NCI-H1105 treated with DMSO at 0.1 percent for 48 hours (cell line): ENCODE data around the gene LILRA5.
"Not testable (repeated sequence)": the region's sequence is repeated elsewhere in the genome, so short reads cannot be mapped to it uniquely, and the experiment has no call there.

ENCODE experiments used
- DNase-seq: peaks from one replicate; lab custom pipeline; 2025; lab: John Stamatoyannopoulos, UW

Gene LILRA5

GRCh38 chr19:54312436-54313377 is at the start of gene LILRA5:
TSS of gene LILRA5 (minus strand) at chr19:54313166. CDS start at chr19:54313019, 147 bp downstream.
- DNase-seq: no peak

DNA sequence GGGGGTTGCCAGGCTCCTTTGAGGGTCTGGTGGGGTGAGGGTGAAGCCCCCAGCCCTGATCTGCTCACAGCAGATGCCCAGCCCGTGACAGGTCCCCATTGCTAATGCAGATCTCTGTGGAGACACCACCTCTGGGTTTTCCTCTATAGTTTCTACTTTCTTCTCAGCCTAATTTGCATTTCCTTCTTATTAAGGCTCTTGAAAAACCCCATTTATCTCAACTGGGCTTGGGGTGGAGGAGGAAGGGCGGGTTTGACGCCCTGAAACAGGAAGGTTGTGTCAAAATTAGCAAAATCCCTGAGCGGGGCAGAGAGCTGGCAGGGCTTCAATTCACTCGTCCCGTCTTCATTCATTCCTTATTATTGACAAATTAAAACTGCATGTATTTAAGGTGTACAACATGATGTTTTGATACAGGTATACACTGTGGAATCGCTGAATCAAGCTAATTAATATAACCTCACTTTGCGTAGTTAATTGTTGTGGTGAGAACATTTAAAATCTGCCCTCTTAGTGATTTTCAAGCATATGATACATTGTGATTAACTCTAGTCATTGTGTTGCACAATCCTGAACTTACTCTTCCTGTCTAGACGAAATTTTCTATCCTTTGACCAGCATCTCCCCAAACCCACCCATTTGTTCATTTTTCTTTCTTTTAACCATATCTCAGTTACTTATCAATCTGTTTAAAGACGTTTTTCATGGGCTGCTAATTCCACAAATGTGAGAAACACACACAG is 48.9 kb upstream of the LILRA5 start:
- not testable (repeated sequence) for DNase-seq

DNA sequence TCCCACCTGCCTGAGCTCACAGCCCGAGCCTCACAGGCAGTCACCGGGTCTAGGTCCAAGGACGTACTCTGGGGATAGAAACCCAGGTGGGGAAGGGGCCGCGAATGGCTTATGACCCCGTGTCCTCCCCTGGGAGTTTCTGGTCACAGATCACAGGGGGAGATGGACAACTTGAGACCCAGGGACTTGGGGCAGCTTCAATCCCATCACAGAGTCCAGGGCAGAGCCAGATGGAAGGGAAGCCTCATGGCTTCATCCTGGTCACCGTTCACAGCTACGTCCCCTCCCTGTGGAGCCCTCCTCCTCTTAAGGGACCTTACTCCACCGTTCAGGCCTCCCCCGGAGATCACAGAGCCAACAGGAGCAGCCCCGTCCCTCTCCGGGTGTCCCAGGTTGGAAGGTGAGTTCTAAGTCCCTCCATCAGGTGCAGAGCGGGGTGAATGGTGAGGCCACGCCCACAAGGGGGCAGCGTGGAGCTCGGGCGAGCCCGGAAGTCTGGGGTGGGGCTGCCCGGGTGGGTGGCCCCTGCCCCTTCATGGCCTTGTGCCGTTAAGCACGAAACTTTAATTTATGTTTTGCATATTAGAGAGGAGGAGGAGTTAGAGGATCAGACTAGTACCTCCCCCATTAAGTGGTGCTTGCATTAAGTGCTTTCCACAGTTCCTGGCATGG is 46.3 kb upstream of the LILRA5 start:
- DNase-seq: not testable (repeated sequence)

GRCh38 chr19:54357381-54357780 is 44.4 kb upstream of the LILRA5 start:
- no peak for DNase-seq

DNA sequence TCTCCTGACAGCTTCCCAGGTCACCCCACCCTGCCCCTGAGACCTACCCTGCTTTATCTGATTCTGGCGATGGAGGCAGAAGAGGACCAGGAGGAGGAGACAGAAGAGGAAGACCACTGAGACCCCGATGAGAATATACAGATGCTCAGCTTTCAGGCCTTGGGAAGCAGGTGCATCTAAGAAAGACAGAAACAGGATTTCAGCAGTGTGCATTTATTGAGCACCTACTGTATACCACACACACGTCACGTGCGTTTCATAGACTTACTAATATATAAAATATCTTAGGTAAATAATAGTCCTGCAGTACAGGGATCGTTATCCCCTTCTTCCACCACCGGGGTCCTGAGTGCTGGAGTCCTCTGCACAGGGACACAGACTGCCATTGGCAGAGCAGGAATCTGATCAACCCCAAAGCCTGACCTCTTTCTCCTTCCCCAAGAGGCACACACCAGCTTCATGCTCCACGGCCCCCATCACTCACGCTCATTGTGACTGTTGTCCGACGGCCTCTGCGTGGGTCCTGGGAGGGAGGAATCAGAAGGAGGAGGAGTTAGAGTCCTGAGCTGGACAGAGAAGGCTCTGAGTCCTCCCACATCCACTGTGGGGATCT is 43.6 kb upstream of the LILRA5 start:
- DNase-seq: no peak

GRCh38 chr19:54355675-54356074 is 42.7 kb upstream of the LILRA5 start:
- no peak for DNase-seq

- no peak for DNase-seq
These were observed 41.8 kb upstream of the LILRA5 start for GRCh38 chr19:54354761-54355160.

- no peak for DNase-seq
These were observed 39.6 kb upstream of the LILRA5 start for GRCh38 chr19:54352546-54352945.

DNA sequence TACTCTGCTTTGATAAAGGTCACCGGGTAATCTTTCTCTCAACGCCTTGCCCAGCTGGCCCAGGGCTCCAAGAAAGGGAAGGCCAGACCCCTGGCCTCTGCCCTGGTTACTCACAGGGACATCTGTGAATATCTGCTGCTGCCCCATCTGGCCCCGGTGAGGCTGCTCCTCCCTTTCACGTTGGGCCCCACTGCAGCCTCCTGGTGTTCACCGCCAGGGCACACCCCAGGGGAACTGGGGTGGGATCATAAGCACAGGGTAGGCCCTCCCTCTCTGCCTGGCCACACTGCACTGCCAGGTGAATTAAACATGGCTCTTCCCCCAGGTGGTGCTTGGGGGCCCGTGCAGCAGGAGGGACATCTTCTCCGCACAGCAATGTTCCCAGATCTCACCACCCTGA is 39.1 kb upstream of the LILRA5 start:
- DNase-seq: no peak

DNA sequence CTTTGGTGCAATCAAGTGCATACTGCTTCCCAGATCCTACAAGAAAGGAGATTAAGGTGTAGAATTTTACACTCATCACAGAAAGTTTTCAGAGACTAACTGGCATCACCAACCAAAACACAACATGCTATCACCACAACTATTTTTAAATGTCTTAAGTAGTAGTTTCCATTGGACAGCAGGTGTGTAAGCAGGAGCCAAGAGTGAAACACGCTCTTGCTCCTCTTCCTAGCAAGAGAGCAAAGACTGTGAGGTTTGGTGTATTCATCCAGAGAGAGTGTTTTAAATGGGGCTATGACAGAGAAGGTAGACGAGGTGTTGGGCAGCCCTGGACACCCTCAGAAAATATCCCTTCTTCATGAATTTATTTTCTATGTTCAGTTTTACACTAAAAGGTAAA is 38.5 kb upstream of the LILRA5 start:
- no peak for DNase-seq

GRCh38 chr19:54345938-54346386 is 33.0 kb upstream of the LILRA5 start:
- DNase-seq: no peak

- no peak for DNase-seq
These were observed 30.9 kb upstream of the LILRA5 start for GRCh38 chr19:54343868-54344267.

GRCh38 chr19:54341295-54341694 is 28.3 kb upstream of the LILRA5 start:
- DNase-seq: no peak

GRCh38 chr19:54339646-54340358 is 26.8 kb upstream of the LILRA5 start:
- no peak for DNase-seq

DNA sequence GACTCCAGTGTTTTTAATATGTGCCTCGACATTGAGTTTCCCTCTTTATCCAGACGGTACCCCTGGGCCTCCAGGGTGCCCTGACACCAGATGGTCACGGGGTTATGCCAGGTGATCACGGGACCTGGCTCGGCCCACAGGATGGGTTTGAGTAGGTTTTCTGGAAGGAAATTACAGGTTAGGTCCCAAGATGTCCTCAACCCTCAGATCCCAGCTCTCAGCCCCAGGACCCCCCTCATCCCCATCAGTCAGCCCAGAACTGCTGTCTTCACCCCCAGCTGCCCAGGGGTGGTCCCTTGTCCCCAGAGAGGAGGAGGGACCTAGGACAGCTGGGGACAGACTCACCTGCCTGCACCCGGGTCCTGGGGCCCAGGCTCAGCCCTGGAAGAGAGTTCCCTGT is 25.6 kb upstream of the LILRA5 start:
- DNase-seq: no peak

GRCh38 chr19:54337858-54338230 is 24.9 kb upstream of the LILRA5 start:
- no peak for DNase-seq

DNA sequence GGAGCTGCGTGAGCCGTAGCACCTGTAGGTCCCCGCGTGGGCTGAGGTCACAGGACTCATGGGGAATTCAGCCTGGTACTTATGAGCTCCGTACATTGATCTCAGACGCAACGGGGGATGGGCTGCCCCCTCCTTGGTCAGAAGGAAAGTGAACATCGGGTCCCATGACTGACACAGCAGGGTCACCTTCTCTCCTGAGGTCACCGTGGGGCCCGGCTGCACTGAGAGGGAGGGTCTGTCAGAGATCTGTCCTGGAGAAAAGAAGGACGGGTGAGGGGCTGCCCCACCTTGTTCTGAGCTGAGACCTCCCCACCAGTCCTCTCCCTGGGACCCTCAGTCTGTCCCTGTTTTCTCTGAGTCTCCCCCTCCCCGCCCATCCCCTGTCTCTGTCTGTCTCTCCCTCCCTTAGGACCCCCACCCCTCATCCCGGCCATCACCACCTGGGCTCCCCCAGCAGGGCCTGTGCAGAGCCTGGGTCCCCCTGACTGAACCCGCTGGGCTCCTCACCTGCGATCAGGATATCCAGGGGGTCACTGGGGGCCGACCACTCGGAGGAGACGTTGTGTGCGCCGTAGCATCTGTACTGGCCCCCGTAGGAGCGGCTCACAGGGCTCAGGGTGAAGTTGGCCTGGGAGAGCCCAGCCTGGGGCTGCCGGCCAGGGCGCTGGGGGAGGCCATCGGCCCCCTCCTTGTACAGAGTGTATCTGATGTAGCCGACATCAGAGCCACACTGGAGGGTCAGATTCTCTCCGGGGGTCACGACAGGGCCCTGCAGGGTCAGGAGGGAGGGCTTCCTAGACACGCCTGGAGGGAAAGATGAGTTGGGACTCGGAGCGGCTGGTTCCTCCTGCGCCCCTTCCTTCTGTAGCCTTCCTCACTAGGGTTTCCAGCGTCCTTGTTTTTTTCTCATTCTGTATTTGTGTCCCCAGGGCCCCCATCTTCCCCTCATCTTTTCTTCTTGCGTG is 24.2 kb upstream of the LILRA5 start:
- no peak for DNase-seq

DNA sequence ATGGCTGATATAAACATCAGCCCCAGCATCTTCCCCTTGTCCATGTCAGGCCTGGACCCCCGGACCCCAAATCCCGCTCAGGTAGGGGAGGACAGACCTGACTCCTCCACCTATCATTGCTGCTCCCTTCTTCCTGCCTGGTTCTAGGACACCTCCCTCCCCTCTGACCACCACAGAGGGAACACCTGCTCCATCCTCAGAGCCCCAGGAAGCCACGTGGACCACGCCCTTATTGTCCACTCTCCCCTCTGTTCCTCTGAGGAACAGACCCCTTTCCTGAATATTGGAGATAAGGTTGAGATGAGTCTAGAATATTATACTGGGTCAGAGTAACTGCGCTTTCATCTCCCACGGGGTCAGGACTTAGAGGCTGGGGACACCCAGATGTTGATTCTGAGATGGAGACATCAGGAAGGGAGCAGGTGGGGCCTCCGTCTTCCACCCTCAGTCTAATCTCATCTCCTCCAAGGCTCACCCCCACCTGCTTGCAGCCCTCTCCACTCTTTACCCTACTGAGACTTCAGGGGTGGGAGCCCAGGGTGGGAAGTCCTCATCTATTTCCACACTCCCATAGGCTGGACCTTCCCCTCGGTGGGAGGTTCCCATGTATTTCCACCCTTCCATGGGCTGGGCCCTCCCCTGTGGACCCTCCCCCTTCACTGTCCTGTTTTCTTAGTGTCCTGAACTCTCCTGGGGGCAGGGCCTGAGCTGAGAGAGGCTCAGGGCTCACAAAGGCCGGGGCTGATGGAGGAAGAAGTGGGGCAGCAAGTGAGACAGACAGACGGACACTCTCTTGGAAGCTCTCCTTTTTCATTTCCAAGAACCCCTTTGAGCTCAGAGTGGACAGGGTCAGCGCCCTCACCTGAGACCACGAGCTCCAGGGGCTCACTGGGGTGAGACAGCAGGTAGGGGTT is 23.3 kb upstream of the LILRA5 start:
- no peak for DNase-seq

DNA sequence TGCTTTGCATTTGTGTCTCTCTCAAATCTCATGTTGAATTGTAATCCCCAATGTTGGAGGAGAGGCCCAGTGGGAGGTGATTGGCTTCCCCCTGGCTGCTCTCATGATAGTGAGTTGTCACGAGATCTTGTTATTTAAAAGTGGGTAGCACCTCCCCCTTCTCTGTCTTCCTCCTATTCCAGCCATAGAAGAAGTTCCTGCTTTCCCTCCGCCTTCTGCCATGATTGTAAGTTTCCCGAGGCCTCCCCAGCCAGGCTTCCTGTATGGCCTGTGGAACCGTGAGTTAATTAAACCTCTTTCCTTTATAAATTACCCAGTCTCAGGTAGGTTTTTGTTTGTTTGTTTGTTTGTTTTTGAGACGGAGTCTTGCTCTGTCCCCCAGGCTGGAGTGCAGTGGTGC is 22.2 kb upstream of the LILRA5 start:
- no peak for DNase-seq
